CD4-positive, alpha-beta T cell treated with Interferon gamma for 1 hour (primary cell): ENCODE data around the gene TNIK.
A peak's percentile ranks its signal among the peaks of the same experiment; 100 is the strongest.

Experiments used
- DNase-seq: peaks from one replicate; pipeline ENCODE4 v3.0.0-alpha.2; 2020

TNIK gene

DNA sequence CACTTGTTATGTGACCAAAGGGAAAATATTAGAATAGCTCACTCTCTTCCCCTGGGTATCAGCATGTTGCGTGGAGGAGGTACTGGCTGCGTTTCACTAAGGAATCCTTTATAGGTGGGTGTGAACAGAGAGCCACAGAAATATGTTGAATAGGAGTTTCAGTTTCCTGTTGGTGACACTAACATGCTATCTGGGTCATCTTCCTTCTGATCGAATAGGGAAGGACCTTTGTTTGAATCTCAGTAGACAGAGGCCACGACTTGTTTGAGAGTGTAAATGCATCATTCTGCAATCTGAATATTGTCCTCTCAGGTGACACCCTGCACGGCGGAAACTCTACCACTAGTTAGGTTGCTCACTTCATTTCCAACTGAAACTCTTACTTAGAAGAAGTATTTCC, 275.8 kb downstream of the TNIK start:
- no peak for DNase-seq

DNA sequence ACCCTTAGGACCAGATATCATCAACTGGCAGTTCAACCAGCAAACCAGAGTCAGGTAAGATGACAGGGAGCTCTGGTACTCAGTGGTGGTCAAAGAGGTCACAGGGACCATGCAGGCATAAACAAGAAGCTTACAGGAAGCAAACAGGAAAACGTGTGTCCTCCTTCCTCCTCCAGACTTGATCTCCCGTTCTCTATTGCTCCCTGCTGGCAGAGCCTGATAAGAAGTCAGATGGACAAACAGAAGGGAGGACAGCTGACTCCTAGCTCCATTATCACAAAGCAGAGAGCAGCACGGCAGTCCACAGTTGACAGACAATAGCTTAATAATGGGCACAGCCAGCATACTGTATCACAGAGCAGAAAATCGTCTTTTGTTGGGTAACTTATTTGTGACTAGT, 277.2 kb downstream of the TNIK start:
- DNase-seq, result no peak

DNA sequence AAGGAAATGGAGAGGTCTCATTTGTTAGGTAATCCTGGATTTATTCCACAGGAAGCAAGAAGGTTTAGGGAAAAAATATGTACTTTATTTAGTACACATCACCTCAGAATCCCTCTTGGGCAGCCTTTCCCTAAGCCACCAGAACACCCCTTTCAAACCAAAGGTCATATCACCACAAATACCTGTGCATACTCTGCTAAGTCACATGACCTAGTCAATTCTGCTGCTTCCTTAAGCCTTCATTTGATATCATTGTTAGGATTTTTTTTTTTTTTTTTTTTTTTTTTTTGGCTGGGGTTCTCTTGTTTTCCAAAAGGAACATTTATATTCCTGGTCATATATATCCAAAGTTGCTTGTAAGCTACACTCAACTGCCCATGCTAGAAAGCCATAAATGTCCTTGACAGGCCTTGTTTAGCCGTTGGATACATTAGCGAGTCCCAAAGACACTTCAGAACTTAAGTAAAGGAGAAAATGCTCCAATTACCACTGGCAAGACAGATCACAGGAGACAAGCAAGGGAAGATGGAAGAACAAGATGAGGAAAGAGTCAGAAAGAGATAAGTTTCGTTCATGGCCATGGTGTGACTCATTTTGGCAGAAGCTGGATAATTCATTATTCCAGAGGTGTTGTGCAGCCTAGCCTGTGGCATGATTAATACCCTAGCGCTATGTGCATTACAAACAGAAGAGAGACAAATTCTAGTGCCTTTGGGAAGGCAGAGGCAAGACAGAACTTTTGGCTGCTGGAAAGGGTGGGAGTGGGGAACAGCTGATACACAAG, 278.1 kb downstream of the TNIK start:
- no peak for DNase-seq

DNA sequence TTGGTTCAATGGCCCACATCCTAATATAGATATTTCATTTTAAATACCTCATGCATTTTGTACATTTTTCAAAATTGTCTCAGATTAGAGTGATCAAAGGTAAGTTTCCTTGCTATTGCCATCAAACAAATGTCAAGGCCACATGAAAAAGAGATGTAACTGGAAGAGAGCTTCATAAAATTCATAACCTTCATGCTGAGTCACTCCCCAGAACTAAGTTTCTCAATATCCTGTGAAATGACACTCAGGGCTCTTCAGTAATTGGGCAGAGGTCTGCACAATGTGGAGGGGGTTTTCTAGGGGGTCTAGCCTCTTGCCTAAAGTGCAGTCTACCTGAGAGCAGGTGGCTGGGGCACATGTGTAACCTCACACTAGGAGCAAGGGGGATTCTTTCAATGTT, 281.5 kb downstream of the TNIK start:
- DNase-seq, result no peak

DNA sequence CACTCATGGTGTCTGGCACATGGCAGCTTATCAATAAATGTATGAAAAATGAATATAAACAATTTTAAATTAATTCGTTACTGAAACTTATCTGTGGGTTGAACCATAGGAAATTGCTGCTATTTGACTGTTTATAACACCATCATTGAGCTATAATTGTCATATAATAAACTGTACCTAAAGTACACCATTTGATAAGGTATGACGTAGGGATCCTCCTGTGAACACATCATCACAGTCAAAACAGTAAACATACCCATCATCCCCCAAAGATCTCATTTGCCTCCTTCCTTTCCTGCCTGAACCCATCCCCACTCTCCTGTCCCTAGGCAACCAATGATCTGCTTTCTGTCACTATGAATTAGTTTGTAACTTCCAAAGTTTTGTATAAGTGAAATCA, 282.7 kb downstream of the TNIK start:
- no peak for DNase-seq

DNA sequence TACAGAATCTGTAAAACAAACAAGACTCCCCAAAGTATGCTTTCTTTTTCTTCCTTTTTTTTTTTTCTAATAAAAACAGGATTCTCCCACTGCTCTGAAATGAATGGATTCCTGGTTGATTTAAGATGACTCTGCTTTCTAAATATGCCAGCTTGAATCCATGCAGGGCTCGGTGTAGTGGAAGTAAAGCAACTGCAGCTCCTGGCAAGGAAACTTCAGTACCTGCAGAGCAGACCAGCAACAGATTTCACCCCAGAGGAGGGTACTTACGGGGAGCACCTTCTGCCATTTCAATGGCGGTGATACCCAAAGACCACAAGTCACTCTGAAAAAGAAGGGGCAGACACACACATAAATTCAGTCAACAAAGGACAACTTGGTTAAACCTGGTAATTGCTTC, 283.1 kb downstream of the TNIK start:
- DNase-seq, result no peak

DNA sequence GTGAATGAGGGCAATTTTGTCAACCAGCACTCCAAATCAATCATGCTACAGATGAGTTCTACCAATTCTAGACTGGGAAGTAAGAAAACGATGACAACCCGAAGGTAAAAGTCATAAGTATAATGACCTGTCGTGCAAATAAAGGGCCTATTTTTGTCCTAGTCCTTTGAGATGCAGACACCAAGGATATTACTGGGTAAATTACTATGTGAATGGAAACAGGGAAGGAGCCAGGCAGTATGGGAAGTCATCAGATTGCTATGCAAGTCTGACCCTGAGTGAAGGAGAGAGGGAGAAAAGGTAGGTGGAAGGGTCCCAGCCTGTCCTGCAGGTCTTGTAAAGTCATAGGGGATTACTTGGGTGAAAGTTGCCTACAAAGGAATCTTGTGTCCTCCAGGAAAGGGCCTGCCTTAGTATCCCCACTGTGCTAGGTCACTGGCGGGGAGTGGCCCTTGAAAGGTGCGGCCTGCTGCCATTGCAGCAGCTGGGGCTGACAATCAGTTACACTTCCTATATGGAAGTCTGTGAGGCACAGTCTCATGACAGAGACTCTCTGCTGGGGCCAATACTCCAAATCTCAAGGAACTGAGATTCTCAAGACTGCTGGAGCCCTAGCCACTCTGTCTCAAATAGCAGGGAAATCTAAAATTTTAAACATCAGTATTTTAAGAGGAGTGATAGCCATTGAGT, 283.8 kb downstream of the TNIK start:
- no peak for DNase-seq

DNA sequence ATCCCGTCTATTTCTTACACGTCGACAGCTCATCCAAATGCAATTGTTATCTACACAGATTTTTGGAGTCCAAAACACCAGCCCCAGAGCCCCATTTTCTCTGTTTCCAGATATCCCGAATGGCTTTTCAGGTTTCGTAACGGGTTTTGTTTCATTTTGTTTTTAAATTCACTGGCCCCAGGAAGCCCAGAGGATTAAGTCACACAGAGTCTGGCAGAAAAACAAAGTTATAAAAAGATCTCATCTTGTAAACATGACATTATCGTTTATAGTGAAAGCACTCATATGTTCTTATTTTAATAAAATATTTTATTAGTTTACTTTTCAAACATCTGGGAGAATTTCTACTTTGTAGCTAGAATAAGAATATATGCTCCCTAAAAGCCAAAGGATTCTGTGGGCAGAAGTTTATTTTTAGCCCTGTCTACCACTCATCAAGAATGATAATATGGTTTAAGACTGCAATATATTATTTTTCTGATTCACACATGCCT, 284.4 kb downstream of the TNIK start:
- no peak for DNase-seq

DNA sequence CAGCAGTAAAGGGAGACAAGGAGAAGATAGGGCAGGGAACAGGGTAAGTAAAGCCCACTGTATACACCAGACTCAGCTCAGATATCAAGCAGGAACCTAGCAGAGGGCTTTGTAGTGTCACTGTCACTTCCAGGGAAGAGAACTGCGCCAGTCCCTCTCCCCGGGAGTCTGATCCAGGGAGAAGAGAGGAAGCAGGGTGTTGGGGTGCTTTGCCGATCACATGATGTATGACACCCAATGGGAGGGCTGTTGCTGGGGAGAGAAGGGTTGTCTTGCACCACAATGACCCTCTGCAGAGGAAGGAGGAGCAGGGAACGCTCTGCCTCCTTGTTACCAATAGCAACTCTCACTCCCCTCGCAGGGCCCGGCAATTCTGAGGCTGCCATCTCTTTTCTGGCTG, 286.5 kb downstream of the TNIK start:
- DNase-seq, result peak; percentile 41

DNA sequence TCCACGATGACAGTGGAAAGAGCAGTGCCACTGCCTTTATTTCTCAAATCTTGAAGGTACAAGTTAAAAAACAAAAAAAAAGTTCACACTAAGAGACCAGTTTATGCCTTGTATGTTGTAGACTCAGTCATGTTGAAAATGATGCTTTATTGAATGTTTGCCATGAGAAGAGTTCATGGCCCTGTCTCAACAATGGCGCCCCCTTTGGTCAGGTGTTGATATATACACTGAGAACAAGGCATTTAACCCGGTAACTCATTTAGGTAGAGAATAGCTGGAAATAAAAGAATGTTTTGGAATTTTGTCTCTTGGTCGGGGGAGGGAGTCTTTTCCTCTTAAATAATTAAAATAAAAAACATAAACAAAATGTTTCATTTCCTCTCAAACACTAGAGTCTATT, 288.1 kb downstream of the TNIK start:
- no peak for DNase-seq

DNA sequence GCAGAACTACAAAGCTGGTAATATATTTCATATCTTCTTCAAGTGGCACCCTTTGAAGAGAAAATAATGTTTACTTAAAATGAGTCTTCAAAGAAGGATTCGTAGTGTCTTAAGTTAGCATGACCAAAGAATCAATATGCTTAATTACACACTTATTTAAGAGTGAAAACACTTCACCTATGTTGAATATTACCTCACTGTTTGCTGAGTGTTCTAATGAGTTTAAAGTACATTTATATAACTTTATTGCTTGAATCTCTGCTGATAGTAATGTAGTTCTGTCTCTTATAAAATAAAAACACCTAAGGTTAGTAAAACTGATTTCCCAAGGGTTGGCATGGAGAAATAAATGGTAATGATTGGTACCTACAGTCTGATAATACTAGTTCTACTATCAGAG, 290.3 kb downstream of the TNIK start:
- DNase-seq, result no peak

DNA sequence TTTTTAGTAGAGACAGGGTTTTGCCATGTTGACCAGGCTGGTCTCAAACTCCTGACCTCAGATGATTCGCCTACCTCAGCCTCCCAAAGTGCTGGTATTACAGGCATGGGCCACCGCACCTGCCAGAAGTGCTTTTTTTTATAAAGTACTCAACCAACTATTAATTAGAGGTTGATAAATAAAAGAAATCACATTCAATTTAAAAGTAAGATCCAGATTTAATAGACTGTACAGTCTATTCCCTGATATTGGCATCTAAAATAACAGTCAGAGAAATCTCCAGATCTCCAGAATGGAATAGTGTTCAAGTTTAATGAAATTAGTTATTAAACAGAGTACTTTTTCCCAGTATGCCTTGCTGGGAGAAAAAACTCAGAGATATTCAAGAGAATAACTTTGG, 290.8 kb downstream of the TNIK start:
- DNase-seq, result no peak

DNA sequence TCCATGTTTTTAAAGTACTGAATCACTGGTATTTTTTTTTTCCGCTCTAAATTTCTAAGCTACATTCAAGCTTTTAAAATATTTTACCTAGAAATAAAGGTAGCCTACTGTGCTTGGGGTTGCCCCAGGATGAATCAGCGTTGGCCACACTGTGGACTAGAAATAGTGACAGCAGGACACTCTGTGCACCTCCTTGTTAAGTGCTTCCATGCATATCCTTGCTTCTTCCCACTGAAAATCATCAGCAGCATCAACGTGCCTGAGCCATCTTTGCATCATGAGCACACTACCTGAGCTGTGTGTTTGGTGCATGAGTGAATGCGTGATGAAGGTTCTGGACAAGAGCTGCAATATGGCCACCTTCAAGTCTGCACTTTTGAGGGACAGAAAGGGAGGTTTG, 291.7 kb downstream of the TNIK start:
- no peak for DNase-seq

DNA sequence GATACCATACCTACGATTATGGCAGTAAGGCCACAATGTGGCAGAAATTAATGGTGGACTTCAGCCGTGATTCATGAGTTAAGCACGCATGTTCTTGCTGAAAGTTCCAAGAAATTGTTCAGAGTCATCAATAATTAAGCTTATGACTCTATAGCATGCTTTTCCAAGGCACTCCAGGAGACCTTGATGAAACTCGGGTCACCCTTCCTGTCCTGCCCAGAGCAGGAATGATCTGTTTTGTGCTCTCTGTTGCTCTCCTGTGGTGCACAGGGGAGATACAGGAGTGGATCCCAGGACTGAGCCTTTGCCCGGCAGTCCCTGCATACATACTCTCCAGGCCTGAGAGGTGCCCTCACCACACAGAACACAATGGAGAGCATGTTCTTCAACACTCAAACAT, 292.1 kb downstream of the TNIK start:
- no peak for DNase-seq

DNA sequence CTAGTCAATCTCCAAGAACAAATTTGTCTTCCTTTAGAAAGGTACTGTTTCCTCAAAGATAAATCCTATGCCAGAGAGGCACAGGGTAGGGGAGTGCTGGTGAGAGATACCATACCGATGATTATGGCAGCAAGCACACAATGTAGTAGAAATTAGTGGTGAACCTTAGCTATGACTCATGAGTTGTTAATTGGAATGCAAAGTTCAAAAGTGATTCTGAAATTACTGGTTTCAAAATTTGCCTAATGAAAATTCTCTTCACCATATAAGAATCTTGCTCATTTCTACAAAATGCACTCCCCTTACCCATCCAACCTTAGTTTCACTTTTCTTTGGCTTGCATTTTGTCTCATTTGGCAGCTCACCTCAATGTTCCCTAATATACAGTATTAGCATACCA, 294.2 kb downstream of the TNIK start:
- DNase-seq, result no peak

DNA sequence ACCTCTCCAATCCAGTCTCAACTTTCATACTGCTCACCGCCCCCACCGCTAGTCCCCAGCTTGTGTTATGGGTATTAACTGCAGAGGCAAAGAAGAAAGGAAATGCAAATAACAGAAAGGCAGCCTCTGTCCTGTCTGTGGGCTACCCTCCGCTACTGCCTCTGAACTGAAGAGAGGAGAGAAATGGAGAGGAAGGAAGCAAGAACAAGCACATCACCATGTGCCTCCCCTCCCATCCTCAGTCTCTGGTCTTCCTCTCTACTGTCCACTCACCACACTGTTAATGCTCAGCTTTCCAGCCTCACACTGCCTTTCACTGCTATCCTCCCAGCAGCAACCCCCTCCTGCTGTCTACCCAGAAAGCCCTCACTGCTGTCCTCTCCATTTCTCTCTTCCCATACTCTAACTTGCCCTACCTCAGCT, 294.7 kb downstream of the TNIK start:
- DNase-seq, result no peak

DNA sequence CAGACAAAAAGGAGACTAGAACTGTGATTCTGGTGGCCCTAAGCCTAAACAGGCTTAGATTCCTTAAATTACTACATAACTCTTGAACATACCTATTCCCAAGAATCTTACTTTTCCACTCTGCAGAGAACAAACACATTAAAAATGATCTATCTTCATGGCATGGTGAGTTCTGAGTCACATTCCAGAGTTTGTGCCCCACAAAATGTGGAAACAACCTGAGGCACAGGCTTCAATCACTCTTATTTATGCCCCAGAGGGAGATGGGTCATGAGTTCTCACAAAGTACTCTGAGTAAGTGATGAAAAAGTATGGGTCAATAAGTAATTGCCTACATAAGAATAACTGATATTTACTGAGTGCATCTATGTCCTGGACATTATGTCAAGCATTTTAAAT, 296.1 kb downstream of the TNIK start:
- no peak for DNase-seq

DNA sequence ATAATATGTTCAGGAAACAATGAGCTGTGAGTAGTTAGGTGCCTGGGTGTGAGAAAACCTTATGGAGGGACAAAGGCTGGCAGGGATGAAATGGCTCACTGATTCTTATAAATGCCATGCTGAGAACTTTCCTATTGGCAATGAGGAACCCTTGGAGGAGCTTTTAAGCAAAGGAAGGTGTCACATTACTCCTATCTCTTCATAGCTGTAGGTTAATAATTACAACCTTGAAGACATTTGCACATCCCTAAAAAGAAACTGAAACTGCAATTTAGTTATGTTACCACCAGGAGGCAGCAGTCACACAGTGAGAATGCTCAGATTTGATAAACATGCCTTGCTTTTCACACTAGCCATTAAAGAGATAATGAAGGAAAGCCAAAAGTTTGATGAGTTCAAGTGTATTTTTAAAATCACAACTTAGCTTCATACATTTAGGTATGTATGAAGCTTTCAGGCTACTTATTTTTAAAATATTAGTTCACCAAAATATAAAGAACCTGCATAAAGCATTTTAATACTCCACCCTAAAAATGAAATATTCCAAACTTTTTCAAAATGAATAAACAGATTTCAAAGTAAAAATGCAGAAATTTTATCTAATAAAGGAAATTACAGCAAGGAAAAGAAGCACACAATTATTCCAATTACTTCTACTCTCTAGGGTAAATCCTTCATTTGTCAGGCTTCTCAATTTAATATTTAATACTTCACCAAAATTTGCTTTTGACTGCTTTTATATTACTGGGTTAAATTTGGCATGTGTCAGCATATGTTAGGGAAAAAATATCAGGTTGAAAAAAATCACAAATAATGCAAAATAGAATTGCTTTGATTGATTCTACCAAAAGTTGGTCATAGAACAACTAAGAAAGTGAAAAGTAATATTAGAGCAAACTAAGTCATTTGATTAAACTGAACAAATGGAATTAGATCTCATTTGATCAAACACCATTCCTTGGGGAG, 296.8 kb downstream of the TNIK start:
- DNase-seq, result no peak

DNA sequence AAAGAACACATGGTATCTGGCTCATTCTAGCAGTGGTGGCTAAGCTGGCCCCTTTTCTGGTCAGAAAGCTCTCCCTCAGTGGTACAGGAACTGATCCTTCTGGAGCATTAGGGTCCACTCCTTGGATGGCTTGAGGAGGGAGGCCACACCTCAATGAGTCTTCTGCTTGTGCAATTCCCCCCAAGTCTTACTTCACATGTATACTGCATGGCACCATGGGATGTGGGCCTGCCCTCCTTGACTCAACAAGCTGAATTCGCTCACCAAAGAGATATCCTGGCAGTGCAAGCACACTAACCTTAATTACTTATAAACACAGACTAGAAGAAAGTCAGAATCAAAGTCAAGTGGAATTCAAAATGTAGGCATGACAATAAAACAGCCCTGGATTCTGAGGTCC, 299.9 kb downstream of the TNIK start:
- no peak for DNase-seq

DNA sequence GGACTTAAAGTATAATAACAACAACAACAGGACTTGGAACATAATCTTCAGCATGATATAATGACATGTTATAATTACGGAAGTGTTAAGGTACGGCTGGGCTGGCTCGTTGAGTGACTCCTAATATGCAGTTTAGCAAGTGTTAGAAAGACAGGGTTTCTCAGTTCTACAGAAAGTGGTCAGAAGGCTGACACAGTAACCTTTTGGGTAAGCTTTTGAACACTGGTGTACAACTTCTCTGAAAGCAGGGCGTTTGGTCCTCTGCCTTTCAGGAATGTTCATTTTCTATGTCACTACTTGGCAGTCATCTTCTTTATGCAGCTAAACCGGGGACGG, 300.4 kb downstream of the TNIK start:
- no peak for DNase-seq

DNA sequence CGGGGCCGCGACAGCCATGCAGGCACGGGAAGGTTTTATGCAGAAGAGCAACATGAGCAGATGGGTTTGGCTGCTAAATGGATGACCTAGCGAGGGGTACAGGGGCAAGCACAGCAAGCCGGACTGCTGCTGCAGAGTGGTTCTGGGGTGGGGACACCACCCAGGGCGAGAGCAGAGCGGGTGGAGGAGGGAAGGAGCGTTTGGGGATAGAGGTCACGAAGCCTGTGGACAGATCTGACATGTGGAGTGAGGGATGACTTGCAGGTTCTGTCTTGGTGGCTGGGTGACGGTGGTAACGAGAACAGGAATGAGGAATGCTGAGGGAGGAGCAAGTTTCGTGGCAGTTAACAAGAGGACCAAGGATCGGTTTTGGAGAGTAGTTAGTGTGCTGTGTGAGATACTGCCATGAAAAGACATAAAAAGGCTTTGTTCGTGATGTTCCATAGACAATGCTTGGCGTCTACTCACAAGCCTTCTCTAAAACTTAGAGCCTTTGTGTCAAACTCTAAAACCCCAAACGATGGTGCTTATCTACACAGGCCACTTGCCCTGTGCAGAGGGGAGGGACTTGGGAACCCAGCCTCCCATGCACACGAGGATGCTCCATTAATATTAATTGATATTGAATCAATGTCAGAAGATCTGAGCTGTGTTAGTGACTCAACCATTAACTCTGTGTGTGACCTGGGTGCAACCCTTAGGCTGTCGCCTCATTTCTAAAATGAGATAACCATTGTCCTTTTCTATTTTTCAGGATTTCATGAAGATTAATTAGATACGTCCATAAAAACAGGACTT, 301.0 kb downstream of the TNIK start:
- DNase-seq, result no peak

DNA sequence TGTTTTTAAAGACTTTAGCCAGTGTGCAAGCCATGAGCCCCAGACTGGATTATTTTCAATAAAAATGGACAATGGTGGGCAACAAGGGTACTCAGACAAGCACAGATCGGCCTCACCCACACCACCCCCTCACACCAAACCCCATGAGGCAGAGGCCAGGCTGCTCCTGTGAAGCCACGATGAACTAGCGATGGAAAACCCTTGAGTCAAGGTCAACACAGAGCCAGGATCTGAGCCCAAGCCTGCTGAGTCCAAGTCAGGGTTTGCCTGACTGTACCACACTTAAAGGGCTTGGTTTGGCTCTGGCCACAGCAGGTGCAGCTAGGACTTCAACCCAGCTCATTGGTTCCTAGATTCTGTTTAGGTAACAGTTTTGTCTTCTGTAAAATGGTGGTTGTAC, 302.2 kb downstream of the TNIK start:
- no peak for DNase-seq

DNA sequence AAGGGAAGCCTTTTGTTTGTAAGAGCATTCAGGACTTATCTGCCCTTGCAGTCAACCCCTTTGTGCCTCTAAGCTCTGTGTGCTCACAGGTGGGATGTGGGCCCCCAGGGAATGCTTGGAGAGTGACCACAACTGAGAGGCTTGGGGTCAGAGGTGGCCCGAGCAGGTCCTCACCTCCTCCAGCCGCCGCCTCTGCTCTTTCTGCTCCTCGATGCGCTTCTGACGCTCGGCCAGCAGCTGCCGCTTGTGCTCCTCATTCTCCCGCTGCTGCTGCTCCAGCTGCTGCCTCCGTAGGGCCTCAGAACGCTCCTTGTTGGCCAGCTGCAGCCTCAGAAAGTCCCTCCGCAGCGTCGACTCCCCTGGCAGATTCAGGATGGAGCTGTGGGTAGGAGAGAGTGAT, 302.9 kb downstream of the TNIK start:
- DNase-seq, result no peak
